NCI-H146 treated with DMSO at 0.1 percent for 48 hours (cell line): ENCODE data around the gene KRT38.

Experiments
- DNase-seq: peaks from one replicate; lab custom pipeline; 2025; ENCODE audit not compliant: unreplicated experiment; lab: John Stamatoyannopoulos, UW

The KRT38 gene

GRCh38 chr17:41440531-41441033 is at the start of gene KRT38:
KRT38 (minus strand) TSS chr17:41440983; CDS start chr17:41440921, 62 bp downstream.
- DNase-seq = no peak

DNA sequence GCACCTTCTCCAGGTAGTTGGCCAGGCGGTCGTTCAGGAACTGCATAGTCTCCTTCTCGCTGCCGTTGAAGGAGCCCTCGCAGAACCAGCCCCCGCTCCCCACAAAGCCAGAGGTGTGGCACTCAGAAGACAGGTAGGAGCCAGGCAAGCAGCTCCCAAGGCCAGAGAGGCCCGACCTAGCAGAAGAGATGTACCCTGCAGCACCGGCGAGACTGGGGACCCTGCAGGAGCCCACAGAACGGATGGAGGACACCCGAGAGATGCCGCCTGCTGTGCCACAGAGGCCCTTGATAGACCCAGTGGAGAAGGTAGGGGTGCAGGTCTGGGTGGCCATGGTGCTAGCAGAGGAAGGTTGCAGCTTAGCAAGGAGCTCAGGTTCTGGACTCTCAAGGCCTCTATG is 48.7 kb upstream of the KRT38 start, which contains the start of gene KRT36:
TSS of gene KRT36 (minus strand) at position 380 of the 400 bp plus-strand sequence. CDS start at position 334, 46 bp downstream.
- DNase-seq = no peak

- DNase-seq = peak; percentile 19
Observed at GRCh38 chr17:41486809-41487530, 46.2 kb upstream of the KRT38 start.

DNA sequence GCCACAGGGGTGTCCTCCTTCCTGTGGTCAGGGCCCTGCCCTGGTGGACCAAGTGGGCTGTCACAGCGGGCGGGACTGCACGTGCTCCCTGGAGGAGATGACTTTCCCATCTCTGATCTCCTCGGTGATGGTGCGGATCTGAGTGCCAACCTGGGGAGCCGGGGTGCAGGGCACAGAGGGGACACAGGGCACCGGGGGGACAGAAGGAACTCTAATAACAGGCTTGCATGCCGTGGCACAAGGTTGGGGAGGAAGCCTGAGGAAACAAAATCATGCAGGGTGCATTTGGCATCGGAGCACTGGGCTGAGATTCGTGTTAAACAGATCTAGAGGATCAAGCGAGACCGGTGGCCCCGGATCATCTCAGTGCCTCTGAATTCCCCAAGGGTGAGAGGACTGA is 45.5 kb upstream of the KRT38 start:
- no peak for DNase-seq

DNA sequence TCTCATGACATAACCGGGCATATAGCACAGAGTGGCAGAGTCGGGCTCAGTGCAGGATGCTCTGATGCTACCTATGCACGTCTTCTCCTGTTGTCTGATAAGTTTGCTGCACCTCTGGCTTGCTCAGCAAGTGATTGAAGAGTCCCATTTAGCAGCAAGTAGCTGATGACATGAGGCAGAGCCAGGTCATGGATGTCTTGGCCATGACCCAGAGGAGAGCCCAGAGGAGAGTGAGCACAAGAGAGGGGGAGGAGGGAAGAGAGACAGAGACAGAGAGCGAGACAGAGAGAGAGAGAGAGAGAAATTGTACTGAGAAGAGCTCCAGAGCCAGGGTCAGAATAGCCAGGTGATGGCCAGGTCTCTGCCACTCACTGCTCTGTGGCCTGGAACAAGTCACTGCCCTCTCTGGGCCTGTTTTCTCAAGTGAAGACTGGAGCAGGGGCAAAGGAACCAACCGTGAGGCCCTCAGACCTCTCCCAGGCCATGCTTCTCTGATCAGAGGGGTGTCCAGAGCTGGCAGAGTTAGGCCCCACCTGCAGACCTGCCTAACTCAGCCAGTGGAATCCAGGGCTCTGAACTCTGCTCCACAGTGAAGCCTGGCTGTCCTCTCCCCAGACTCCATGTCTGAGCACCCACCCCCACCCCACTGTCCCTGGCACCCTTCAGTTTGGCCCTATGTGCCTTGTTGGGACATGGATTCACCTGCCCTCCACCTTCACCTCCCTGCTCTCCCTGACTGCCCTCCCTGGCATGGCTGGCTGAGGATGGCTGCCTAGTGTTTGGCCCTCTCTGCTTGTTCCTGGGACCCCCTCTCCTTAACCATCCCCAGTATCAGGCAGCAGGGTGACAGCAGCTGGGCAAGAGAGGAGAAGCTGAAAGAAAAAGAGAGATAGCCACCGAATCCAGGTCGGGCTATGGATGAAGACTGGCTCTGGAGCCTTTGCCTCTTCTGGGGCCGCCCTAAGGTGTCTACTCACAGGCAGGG is 44.4 kb upstream of the KRT38 start:
- DNase-seq = no peak

DNA sequence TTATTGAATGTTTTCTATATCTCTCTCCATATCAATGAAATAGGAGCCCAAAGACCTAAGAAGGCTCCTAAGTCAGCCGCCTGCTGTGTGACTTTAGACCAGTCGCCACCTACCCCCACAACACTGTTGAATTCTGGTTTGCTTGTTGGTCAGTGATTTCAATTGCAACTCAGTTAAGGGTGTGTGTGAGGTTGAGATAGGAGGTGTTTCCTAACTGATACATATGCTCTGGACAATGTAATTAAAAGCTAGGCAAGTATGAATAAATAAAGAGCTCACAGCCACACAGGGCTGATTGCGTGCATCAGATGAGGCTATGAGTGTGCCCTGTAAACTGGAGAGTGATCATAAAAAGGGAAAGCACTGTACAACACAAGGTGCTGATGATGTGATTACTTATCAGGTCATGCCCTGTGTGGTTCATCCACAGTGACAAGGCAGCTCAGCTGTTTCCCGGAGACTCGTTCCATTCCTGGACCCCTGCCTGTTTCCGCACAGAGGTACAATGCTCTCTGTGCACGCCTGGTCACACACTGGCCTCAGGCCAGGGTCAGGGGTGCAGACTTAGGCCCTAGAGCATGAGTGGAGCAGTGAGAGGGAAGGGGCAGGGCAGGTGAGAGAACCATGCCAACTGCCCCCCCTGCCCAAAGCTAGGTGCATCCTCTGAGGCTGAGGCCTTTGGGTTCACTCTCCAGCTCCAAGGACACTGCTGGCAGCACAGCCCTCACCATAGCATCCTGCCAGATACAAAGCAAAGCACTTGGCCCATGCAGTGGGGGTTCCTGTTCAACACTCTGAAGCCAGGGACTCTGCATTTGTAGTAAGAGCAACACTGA is 43.4 kb upstream of the KRT38 start:
- DNase-seq = no peak

GRCh38 chr17:41483531-41483930 is 42.7 kb upstream of the KRT38 start:
- DNase-seq = no peak

- DNase-seq = no peak
Observed at GRCh38 chr17:41481036-41481435, 40.3 kb upstream of the KRT38 start, which contains the start of gene KRT35. KRT35 (minus strand) TSS chr17:41481151; CDS start chr17:41481097, 54 bp downstream.

DNA sequence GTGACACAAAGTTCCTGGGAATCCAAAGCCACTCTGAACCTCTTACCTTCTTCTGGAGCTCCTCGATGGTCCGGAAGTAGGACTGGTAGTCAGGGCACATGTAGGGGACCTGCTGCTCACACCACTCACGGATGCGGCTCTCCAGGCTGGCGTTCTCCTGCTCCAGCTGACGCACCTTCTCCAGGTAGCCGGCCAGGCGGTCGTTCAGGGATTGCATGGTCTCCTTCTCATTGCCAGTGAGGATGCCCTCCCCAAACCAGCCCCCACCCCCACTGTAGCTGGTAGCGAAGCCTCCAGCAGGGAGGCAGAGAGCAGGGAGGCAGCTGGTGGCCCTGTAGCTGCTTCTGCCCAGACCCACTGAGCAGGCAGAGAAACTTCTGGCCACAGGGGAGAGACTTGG is 39.8 kb upstream of the KRT38 start:
- DNase-seq = no peak

- no peak for DNase-seq
Observed at GRCh38 chr17:41480136-41480535, 39.4 kb upstream of the KRT38 start.

DNA sequence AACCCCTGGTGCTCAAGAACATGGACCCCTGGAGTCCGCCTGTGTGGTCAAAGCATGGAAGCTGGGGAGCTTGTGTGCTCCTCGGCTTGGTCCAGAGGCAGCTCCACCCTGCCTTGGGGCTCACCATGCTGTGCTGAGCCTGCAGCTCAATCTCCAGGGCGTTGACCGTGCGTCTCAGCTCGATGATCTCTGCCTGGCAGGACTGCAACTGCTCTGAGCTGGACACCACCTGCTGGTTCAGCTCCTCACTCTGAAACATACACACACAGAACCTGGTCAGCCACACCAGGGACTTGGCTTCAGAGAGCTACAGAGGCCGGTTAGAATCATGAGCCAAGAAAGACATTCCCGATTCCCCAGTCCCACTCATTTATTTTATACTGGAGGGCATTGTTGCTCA is 37.5 kb upstream of the KRT38 start:
- DNase-seq = no peak

DNA sequence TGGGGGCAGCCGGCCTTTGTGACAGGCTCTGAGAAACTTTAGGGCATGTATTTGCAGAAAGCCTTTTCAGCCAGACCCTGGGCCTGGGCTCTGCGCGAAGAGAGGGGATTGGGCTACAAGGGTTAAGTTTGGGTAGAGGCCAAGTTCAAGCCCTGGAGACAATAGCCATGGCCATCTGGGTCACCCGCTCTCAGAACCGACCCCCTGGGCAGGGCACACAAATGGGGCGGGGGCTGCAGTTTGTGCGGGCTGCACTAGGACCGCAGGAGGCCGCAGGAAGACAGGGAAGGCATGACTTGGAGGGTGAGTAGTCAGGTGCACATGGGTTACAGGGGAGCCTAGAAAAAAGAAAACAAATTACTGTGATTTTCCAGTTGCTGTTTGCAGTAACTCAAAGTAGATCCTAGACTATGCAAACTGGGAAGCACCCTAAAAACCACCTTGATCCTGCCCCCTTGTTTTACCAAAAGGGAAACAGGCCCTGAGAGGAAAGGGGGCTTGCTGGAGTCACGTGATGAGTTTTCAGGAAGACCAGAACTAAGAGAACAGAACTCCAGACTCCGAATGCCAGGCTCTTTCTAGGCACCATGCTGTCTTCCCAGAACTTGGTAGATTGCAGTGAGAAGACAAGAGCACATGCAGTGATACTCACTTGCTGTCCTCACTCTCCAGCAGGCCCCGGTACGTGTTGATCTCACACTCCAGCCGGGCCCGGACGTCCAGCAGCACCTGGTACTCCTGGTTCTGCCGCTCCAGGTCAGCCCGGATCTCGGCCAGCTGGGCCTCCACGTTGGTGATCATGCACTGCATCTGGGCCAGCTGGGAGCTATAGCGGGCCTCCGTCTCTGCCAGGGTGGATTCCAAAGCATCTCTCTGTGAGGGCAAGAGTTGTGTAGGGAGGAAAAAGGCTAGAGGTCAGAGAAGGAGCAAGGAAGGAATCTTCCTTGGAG is 36.4 kb upstream of the KRT38 start:
- DNase-seq = no peak

GRCh38 chr17:41475421-41475820 is 34.6 kb upstream of the KRT38 start:
- no peak for DNase-seq

GRCh38 chr17:41474863-41475262 is 34.1 kb upstream of the KRT38 start:
- DNase-seq = no peak

DNA sequence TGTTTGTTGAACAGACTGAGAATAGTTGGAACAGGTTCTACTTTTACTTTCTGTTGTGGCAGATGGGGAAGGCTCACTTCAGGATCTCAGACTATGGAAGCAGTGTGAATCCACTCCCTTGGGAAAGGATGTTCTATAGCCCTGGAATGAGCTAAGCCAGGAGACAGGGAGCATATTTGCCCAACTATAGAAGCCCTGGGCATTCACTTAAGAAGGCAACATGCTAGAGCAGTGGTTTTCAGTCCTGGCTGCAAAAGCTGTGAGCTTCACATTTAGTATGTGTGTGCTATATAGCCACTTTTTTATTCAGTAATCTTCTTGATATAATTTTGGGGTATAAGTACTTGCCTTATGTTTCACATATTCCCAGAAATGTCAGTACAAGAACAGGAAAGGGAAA is 27.6 kb upstream of the KRT38 start:
- DNase-seq = no peak

- DNase-seq = no peak
Observed at GRCh38 chr17:41467561-41467960, 26.8 kb upstream of the KRT38 start.

GRCh38 chr17:41466988-41467387 is 26.2 kb upstream of the KRT38 start, which contains the start of gene KRT32:
KRT32 (minus strand) TSS chr17:41467386; CDS start chr17:41467325, 61 bp downstream.
- DNase-seq = no peak

DNA sequence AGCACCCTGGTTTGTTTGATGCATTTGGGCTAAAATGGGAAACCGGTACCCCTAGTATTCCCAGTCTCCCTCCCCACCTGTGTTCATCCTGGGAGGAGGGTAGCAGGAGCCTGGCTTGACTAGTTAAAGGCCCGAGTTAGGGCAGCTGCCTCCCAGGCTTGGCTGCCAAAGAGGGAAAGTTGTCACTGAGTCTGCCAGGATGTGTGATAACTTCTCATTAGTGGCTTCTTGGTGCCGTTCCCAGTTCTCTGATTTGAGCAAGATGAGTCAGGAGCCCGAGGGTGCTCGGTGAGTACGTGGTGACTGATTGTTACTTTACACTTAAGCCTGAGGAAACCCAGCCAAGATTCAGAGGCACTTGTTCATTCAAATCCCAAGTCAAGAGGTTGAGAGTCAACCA is 23.9 kb upstream of the KRT38 start:
- no peak for DNase-seq

GRCh38 chr17:41464173-41464572 is 23.4 kb upstream of the KRT38 start:
- no peak for DNase-seq
